Adipocyte (in vitro differentiated cells): Measurements from ENCODE around the gene OR8D2.

Experiments used
- DNase-seq: peaks from one replicate; pipeline ENCODE4 v3.0.0-alpha.2; 2015; ENCODE audit warnings: low read depth
- H3K27me3 ChIP-seq: replicated peaks from 2 replicates; pipeline ENCODE4 v1.7.0; 2013; ENCODE audit warnings: mild to moderate bottlenecking, low read length, moderate library complexity; ENCODE audit not compliant: control insufficient read depth, insufficient read depth
- H3K36me3 ChIP-seq: 2 replicates; pipeline ENCODE4 v1.7.0; 2013; ENCODE audit warnings: low read length, mild to moderate bottlenecking, moderate library complexity; ENCODE audit not compliant: control insufficient read depth, insufficient read depth, severe bottlenecking
- H3K4me1 ChIP-seq: 2 replicates; pipeline ENCODE4 v1.7.0; 2013; ENCODE audit warnings: mild to moderate bottlenecking, low read length, moderate library complexity; ENCODE audit not compliant: control insufficient read depth, insufficient read depth
- H3K4me3 ChIP-seq: 2 replicates; pipeline ENCODE4 v1.7.0; 2013; ENCODE audit warnings: mild to moderate bottlenecking, low read length, moderate library complexity
- H3K9ac ChIP-seq: 2 replicates; pipeline ENCODE4 v1.7.0; 2013; ENCODE audit warnings: mild to moderate bottlenecking, low read length, moderate library complexity
- H3K9me3 ChIP-seq: 2 replicates; pipeline ENCODE4 v1.7.0; 2013; ENCODE audit warnings: mild to moderate bottlenecking, low read length, moderate library complexity; ENCODE audit not compliant: control insufficient read depth

Gene OR8D2

GRCh38 chr11:124320097-124320496 is at the start of gene OR8D2:
Gene OR8D2 (minus strand): TSS chr11:124320197. CDS start chr11:124320197, 0 bp downstream.
- no peaks in the 10 kb centered on the region for H3K4me1 ChIP-seq
- no peak for DNase-seq
- H3K9ac ChIP-seq: no peak within 1 kb of the TSS
- no peak within 1 kb of the TSS for H3K4me3 ChIP-seq
- H3K9me3 ChIP-seq: no peaks in the 10 kb centered on the region
- H3K36me3 ChIP-seq: no peaks in the 10 kb centered on the region
- H3K27me3 ChIP-seq: peaks cover 11% of the 10 kb centered on the region

GRCh38 chr11:124359566-124359965 is 39.6 kb upstream of the OR8D2 start:
- no peaks in the 10 kb centered on the region for H3K27me3 ChIP-seq
- H3K9ac ChIP-seq: no peak overlapping the region
- no peaks in the 10 kb centered on the region for H3K36me3 ChIP-seq
- no peak overlapping the region for H3K4me3 ChIP-seq
- no peaks in the 10 kb centered on the region for H3K9me3 ChIP-seq
- H3K4me1 ChIP-seq: no peaks in the 10 kb centered on the region
- DNase-seq: no peak

GRCh38 chr11:124346311-124346955 is 26.4 kb upstream of the OR8D2 start:
- no peak for DNase-seq
- Histone ChIP-seq H3K36me3 (no peaks in the 10 kb centered on the region), H3K4me1 (no peaks in the 10 kb centered on the region), H3K27me3 (no peaks in the 10 kb centered on the region), H3K4me3 (no peak overlapping the region), H3K9me3 (peaks cover 11% of the 10 kb centered on the region), H3K9ac (no peak overlapping the region)

- Histone ChIP-seq H3K27me3 (no peaks in the 10 kb centered on the region), H3K36me3 (no peaks in the 10 kb centered on the region), H3K9me3 (peaks cover 7% of the 10 kb centered on the region), H3K4me1 (no peaks in the 10 kb centered on the region), H3K9ac (no peak overlapping the region), H3K4me3 (no peak overlapping the region)
- DNase-seq: no peak
Observed at GRCh38 chr11:124344346-124344745, 24.3 kb upstream of the OR8D2 start.

- Histone ChIP-seq H3K9me3 (no peaks in the 10 kb centered on the region), H3K27me3 (no peaks in the 10 kb centered on the region), H3K9ac (no peak overlapping the region), H3K4me3 (no peak overlapping the region), H3K36me3 (no peaks in the 10 kb centered on the region), H3K4me1 (no peaks in the 10 kb centered on the region)
- no peak for DNase-seq
Observed at GRCh38 chr11:124340142-124340447, 20.1 kb upstream of the OR8D2 start.

GRCh38 chr11:124339396-124340141 is 19.6 kb upstream of the OR8D2 start:
- no peak for DNase-seq
- no peaks in the 10 kb centered on the region for H3K27me3 ChIP-seq

GRCh38 chr11:124331873-124332272 is 11.9 kb upstream of the OR8D2 start:
- no peak for DNase-seq
- Histone ChIP-seq H3K9ac (no peak overlapping the region), H3K4me3 (no peak overlapping the region)

More at GRCh38 chr11:124339396-124340141, 19.6 kb upstream of the OR8D2 start:
- Histone ChIP-seq H3K4me3 (no peak overlapping the region), H3K9ac (no peak overlapping the region), H3K9me3 (no peaks in the 10 kb centered on the region), H3K36me3 (no peaks in the 10 kb centered on the region), H3K4me1 (no peaks in the 10 kb centered on the region)

GRCh38 chr11:124329787-124330478 is 9.9 kb upstream of the OR8D2 start:
- H3K36me3 ChIP-seq: no peaks in the 10 kb centered on the region
- no peak overlapping the region for H3K9ac ChIP-seq
- no peaks in the 10 kb centered on the region for H3K9me3 ChIP-seq
- H3K27me3 ChIP-seq: peaks cover 15% of the 10 kb centered on the region
- H3K4me3 ChIP-seq: no peak overlapping the region
- no peaks in the 10 kb centered on the region for H3K4me1 ChIP-seq
- peak; percentile 15 for DNase-seq

More at GRCh38 chr11:124331873-124332272, 11.9 kb upstream of the OR8D2 start:
- Histone ChIP-seq H3K4me1 (no peaks in the 10 kb centered on the region), H3K27me3 (peaks cover 15% of the 10 kb centered on the region), H3K9me3 (no peaks in the 10 kb centered on the region), H3K36me3 (no peaks in the 10 kb centered on the region)

- Histone ChIP-seq H3K9ac (no peak overlapping the region), H3K36me3 (no peaks in the 10 kb centered on the region), H3K27me3 (peaks cover 18% of the 10 kb centered on the region), H3K4me1 (no peaks in the 10 kb centered on the region), H3K4me3 (no peak overlapping the region), H3K9me3 (no peaks in the 10 kb centered on the region)
- DNase-seq: no peak
Observed at GRCh38 chr11:124327775-124328174, 7.8 kb upstream of the OR8D2 start.

- H3K9ac ChIP-seq: no peak overlapping the region
- H3K9me3 ChIP-seq: no peaks in the 10 kb centered on the region
- H3K4me1 ChIP-seq: no peaks in the 10 kb centered on the region
- no peak for DNase-seq
- H3K36me3 ChIP-seq: no peaks in the 10 kb centered on the region
- peaks cover 12% of the 10 kb centered on the region for H3K27me3 ChIP-seq
- H3K4me3 ChIP-seq: no peak overlapping the region
Observed at GRCh38 chr11:124322356-124322755, 2.4 kb upstream of the OR8D2 start.

GRCh38 chr11:124315052-124315451 is 4.9 kb downstream of the OR8D2 start:
- Histone ChIP-seq H3K27me3 (no peaks in the 10 kb centered on the region), H3K9ac (no peak overlapping the region), H3K9me3 (no peaks in the 10 kb centered on the region), H3K4me3 (no peak overlapping the region), H3K36me3 (no peaks in the 10 kb centered on the region), H3K4me1 (no peaks in the 10 kb centered on the region)
- DNase-seq: peak; percentile 4
